ENCODE data around the gene TIMP3. TPM values are rescaled to one million over a fixed set of nuclear protein-coding genes. Genes with fewer than 3 reads are reported as not detected.

Gene TIMP3
- total RNA-seq, 4 donors from 2014 or later: 148 to 295 (median 170) TPM

GRCh38 chr22:32805361-32805881 is 3.9 kb downstream of the TIMP3 start:
- no peak for TF ChIP-seq CTCF (IDR thresholded peaks at IDR 0.05)
- no peak for TF ChIP-seq POLR2AphosphoS5 (IDR thresholded peaks at IDR 0.05)
- TF ChIP-seq EP300 (IDR thresholded peaks at IDR 0.05): no peak
- TF ChIP-seq POLR2A (IDR thresholded peaks at IDR 0.05): no peak
- Histone ChIP-seq H3K4me3 (peak overlapping the region; percentile 80), H3K9me3 (no peaks in the 10 kb centered on the region), H3K36me3 (no peaks in the 10 kb centered on the region), H3K27me3 (no peaks in the 10 kb centered on the region), H3K27ac (no peak overlapping the region), H3K4me1 (peaks cover 51% of the 10 kb centered on the region)
- WGBS: 86% methylated on average over 4 of the region's 4 CpGs
- no peak for DNase-seq (ENCODE audit: low spot score in 2 of 2)

GRCh38 chr22:32806296-32806695 is 4.8 kb downstream of the TIMP3 start:
- peaks cover 42% of the 10 kb centered on the region for H3K4me1 ChIP-seq
- 62% methylated on average over 2 of the region's 2 CpGs for WGBS

GRCh38 chr22:32808038-32808445 is 6.5 kb downstream of the TIMP3 start:
- Histone ChIP-seq H3K27me3 (no peaks in the 10 kb centered on the region), H3K4me3 (no peak overlapping the region), H3K36me3 (no peaks in the 10 kb centered on the region), H3K27ac (no peak overlapping the region), H3K9me3 (no peaks in the 10 kb centered on the region), H3K4me1 (peaks cover 44% of the 10 kb centered on the region)
- DNase-seq (ENCODE audit: low spot score in 2 of 2): no peak
- WGBS: 58% methylated on average over 4 of the region's 4 CpGs
- TF ChIP-seq EP300 (IDR thresholded peaks at IDR 0.05) (no peak), POLR2A (IDR thresholded peaks at IDR 0.05) (no peak), POLR2AphosphoS5 (IDR thresholded peaks at IDR 0.05) (no peak), CTCF (IDR thresholded peaks at IDR 0.05) (no peak)

More at GRCh38 chr22:32806296-32806695, 4.8 kb downstream of the TIMP3 start:
- H3K9me3 ChIP-seq: no peaks in the 10 kb centered on the region
- H3K36me3 ChIP-seq: no peaks in the 10 kb centered on the region
- H3K4me3 ChIP-seq: peak overlapping the region; percentile 80
- TF ChIP-seq EP300 (IDR thresholded peaks at IDR 0.05) (no peak), POLR2A (IDR thresholded peaks at IDR 0.05) (no peak), CTCF (IDR thresholded peaks at IDR 0.05) (no peak), POLR2AphosphoS5 (IDR thresholded peaks at IDR 0.05) (no peak)
- DNase-seq (ENCODE audit: low spot score in 2 of 2): no peak
- no peak overlapping the region for H3K27ac ChIP-seq
- no peaks in the 10 kb centered on the region for H3K27me3 ChIP-seq

- TF ChIP-seq POLR2AphosphoS5 (IDR thresholded peaks at IDR 0.05) (no peak), EP300 (IDR thresholded peaks at IDR 0.05) (no peak), POLR2A (IDR thresholded peaks at IDR 0.05) (no peak), CTCF (IDR thresholded peaks at IDR 0.05) (no peak)
- no peaks in the 10 kb centered on the region for H3K27me3 ChIP-seq
- WGBS: 70% methylated on average over 6 of the region's 6 CpGs
- H3K27ac ChIP-seq: no peak overlapping the region
- no peaks in the 10 kb centered on the region for H3K9me3 ChIP-seq
- peaks cover 43% of the 10 kb centered on the region for H3K4me1 ChIP-seq
- no peak for DNase-seq (ENCODE audit: low spot score in 2 of 2)
- H3K36me3 ChIP-seq: no peaks in the 10 kb centered on the region
- H3K4me3 ChIP-seq: no peak overlapping the region
These were observed 8.5 kb downstream of the TIMP3 start for GRCh38 chr22:32809786-32810554.

- H3K9me3 ChIP-seq: no peaks in the 10 kb centered on the region
- no peaks in the 10 kb centered on the region for H3K36me3 ChIP-seq
- no peak for TF ChIP-seq CTCF (IDR thresholded peaks at IDR 0.05)
- no peak for TF ChIP-seq POLR2A (IDR thresholded peaks at IDR 0.05)
- TF ChIP-seq EP300 (IDR thresholded peaks at IDR 0.05): no peak
- TF ChIP-seq POLR2AphosphoS5 (IDR thresholded peaks at IDR 0.05): no peak
- 86% methylated on average over 6 of the region's 6 CpGs for WGBS
- peaks cover 41% of the 10 kb centered on the region for H3K4me1 ChIP-seq
- H3K27me3 ChIP-seq: no peaks in the 10 kb centered on the region
- no peak overlapping the region for H3K27ac ChIP-seq
- H3K4me3 ChIP-seq: no peak overlapping the region
- DNase-seq (ENCODE audit: low spot score in 2 of 2): no peak
These were observed 9.1 kb downstream of the TIMP3 start for GRCh38 chr22:32810555-32811133.
